Fibroblast of pulmonary artery (primary cell): ENCODE data around the gene CAPN15.

Experiments used
- DNase-seq: peaks from one replicate; pipeline ENCODE4 v3.0.0-alpha.2; 2010; ENCODE audit warnings: low read depth
- H3K4me3 ChIP-seq: replicated peaks from 2 replicates; pipeline ENCODE4 v1.5.1; 2011; ENCODE audit warnings: low read depth, mild to moderate bottlenecking, control low read depth, low read length, moderate library complexity
- TF ChIP-seq, protein P1 (sequence below): IDR thresholded peaks from 2 replicates; pipeline ENCODE4 v1.5.1; 2011; ENCODE audit warnings: mild to moderate bottlenecking, control low read depth, low read length, inconsistent platforms; ENCODE audit errors: missing control alignments

The CAPN15 gene

DNA sequence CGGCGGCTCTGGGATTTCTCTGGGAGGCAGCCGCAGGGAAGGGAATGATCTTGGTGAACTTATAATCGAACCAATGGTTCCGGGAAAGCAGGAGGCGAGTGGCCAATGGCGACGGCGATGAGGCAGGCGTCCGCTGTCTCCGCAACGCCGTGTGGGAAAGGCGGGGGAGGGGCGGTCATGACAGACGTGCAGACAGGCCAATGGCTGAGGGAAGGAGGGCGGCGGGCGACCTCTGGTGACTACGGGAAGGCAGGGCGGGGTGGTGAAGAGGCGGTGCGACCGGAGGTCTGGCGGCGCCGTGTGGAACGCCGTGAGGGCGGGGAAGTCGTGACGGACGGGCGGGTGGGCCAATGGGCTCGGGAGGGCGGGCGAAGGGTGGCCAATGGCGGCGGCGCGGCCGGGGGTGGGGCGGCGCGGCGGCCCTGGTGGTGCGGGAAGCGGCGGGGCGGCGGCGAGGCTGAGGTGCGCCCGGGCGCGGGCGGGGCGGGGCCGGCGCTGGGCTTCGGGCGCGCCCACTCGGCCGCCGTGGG lies 62.2 kb downstream of the CAPN15 start, which contains the start of gene RAB40C:
Gene RAB40C, plus strand, starts transcription at position 409 of the 530 bp plus-strand sequence. CDS start 226 bp downstream, outside the sequence.
- H3K4me3 ChIP-seq: peak within 1 kb of the TSS; percentile 83
- TF ChIP-seq, protein P1, sequence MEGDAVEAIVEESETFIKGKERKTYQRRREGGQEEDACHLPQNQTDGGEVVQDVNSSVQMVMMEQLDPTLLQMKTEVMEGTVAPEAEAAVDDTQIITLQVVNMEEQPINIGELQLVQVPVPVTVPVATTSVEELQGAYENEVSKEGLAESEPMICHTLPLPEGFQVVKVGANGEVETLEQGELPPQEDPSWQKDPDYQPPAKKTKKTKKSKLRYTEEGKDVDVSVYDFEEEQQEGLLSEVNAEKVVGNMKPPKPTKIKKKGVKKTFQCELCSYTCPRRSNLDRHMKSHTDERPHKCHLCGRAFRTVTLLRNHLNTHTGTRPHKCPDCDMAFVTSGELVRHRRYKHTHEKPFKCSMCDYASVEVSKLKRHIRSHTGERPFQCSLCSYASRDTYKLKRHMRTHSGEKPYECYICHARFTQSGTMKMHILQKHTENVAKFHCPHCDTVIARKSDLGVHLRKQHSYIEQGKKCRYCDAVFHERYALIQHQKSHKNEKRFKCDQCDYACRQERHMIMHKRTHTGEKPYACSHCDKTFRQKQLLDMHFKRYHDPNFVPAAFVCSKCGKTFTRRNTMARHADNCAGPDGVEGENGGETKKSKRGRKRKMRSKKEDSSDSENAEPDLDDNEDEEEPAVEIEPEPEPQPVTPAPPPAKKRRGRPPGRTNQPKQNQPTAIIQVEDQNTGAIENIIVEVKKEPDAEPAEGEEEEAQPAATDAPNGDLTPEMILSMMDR: no peak
- DNase-seq: peak; percentile 99

- TF ChIP-seq, protein P1: no peak
- DNase-seq: peak; percentile 46
Measured at GRCh38 chr16:590188-590814, 62.8 kb downstream of the CAPN15 start.

DNA sequence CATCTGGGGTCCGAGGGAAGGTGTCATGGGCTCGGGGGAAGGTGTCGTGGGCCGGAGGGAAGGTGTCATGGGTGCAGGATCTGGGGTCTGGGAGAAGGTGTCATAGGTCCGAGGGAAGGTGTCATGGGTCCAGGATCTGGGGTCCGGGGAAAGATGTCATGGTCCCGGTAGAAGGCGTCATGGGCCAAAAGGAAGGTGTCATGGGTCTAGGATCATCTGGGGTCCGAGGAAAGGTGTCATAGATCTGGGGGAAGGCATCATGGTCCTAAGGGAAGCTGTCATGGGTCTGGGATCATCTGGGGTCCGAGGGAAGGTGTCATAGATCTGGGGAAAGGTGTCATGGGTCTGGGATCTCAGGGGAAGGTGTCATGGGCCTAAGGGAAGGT lies 63.3 kb downstream of the CAPN15 start:
- TF ChIP-seq, protein P1: no peak
- DNase-seq: no peak
- peak overlapping the region; percentile 79 for H3K4me3 ChIP-seq

More at GRCh38 chr16:590188-590814, 62.8 kb downstream of the CAPN15 start:
- peak overlapping the region; percentile 79 for H3K4me3 ChIP-seq

GRCh38 chr16:591231-591630 lies 63.7 kb downstream of the CAPN15 start:
- TF ChIP-seq, protein P1: no peak
- no peak for DNase-seq
- peak overlapping the region; percentile 79 for H3K4me3 ChIP-seq

- no peak overlapping the region for H3K4me3 ChIP-seq
- TF ChIP-seq, protein P1: no peak
- no peak for DNase-seq
Measured at GRCh38 chr16:591892-592517, 64.5 kb downstream of the CAPN15 start.

GRCh38 chr16:592518-593306 lies 65.2 kb downstream of the CAPN15 start:
- no peak overlapping the region for H3K4me3 ChIP-seq
- DNase-seq: peak; percentile 47

More at GRCh38 chr16:592518-593306, 65.2 kb downstream of the CAPN15 start:
- TF ChIP-seq, protein P1: no peak
